Loucy (cell line): Measurements from ENCODE around the gene OSBPL3.

Experiments
- EZH2phosphoT487 ChIP-seq: fragments of 200-600 bp; IDR thresholded peaks from 2 replicates; pipeline ENCODE4 v1.6.1; 2018; ENCODE audit warnings: antibody characterized with exemption, mild to moderate bottlenecking, moderate library complexity, borderline replicate concordance
- TF ChIP-seq, protein P1 (sequence below): fragments of 200-600 bp; sonication (generic); conservative IDR thresholded peaks from 2 replicates; pipeline ENCODE4 v1.5.1; 2014; ENCODE audit warnings: mild to moderate bottlenecking, antibody characterized with exemption, low read length

DNA sequence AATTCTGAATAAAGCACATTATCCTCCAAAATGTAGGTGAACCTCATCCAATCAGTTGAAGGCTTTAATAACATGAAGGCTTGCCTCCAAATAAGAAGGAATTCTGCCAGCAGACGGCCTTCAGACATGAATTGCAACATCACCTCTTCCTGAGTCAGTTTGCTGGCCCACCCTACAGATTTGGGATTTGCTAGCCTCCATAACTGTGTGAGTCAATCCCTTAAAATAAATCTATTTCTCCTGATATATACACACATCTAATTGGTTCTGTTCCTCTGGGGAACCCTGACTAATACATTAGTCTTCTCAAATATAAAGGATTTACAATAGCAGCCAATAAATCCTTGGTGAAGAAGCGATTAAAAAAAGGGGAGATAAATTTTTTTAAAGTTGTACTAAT lies 34.8 kb upstream of the OSBPL3 start:
- TF ChIP-seq, protein P1, sequence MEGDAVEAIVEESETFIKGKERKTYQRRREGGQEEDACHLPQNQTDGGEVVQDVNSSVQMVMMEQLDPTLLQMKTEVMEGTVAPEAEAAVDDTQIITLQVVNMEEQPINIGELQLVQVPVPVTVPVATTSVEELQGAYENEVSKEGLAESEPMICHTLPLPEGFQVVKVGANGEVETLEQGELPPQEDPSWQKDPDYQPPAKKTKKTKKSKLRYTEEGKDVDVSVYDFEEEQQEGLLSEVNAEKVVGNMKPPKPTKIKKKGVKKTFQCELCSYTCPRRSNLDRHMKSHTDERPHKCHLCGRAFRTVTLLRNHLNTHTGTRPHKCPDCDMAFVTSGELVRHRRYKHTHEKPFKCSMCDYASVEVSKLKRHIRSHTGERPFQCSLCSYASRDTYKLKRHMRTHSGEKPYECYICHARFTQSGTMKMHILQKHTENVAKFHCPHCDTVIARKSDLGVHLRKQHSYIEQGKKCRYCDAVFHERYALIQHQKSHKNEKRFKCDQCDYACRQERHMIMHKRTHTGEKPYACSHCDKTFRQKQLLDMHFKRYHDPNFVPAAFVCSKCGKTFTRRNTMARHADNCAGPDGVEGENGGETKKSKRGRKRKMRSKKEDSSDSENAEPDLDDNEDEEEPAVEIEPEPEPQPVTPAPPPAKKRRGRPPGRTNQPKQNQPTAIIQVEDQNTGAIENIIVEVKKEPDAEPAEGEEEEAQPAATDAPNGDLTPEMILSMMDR: no peak
- no peak for TF ChIP-seq EZH2phosphoT487
